Glomerular endothelial cell (primary cell): ENCODE results near the gene FAM107B. TPM values are rescaled to one million over a fixed set of nuclear protein-coding genes. Genes with fewer than 3 reads are reported as not detected.
"Not testable (repeated sequence)": the region's sequence is repeated elsewhere in the genome, so short reads cannot be mapped to it uniquely, and the experiment has no call there.

ENCODE experiments used
- DNase-seq: peaks from one replicate; pipeline ENCODE4 v3.0.0-alpha.2; 2011; ENCODE audit warnings: low read depth, low spot score; ENCODE audit errors: extremely low read depth
- total RNA-seq: library from RNA; depleted of rRNA; stranded (reverse); fragments of >200 nt; gene quantifications from 2 replicates; pipeline ENCODE4 v1.2.3, GENCODE V29; 2015

Gene FAM107B
- total RNA-seq, 1 donor from 2014 or later = 81.1 TPM

GRCh38 chr10:14604181-14605142 lies 170.2 kb downstream of the FAM107B start:
- no peak for DNase-seq

GRCh38 chr10:14603534-14604102 lies 171.1 kb downstream of the FAM107B start:
- no peak for DNase-seq

GRCh38 chr10:14602807-14603533 lies 171.7 kb downstream of the FAM107B start:
- DNase-seq = no peak

- no peak for DNase-seq
Observed at GRCh38 chr10:14601872-14602725, 172.6 kb downstream of the FAM107B start.

- DNase-seq = no peak
Observed at GRCh38 chr10:14601326-14601725, 173.4 kb downstream of the FAM107B start.

- no peak for DNase-seq
Observed at GRCh38 chr10:14600065-14600464, 174.6 kb downstream of the FAM107B start.

GRCh38 chr10:14598809-14599764 lies 175.6 kb downstream of the FAM107B start:
- DNase-seq = no peak

- DNase-seq = no peak
Observed at GRCh38 chr10:14595526-14596182, 179.0 kb downstream of the FAM107B start.

GRCh38 chr10:14594878-14595525 lies 179.7 kb downstream of the FAM107B start:
- no peak for DNase-seq

- no peak for DNase-seq
Observed at GRCh38 chr10:14593806-14594205, 180.9 kb downstream of the FAM107B start.

GRCh38 chr10:14592566-14592965 lies 182.1 kb downstream of the FAM107B start:
- no peak for DNase-seq

- DNase-seq = no peak
Observed at GRCh38 chr10:14592026-14592425, 182.7 kb downstream of the FAM107B start.

- not testable (repeated sequence) for DNase-seq
Observed at GRCh38 chr10:14588938-14589294, 185.8 kb downstream of the FAM107B start.

GRCh38 chr10:14588084-14588937 lies 186.4 kb downstream of the FAM107B start:
- DNase-seq = peak; percentile 86

- DNase-seq = no peak
Observed at GRCh38 chr10:14587540-14588083, 187.1 kb downstream of the FAM107B start.

GRCh38 chr10:14586901-14587300 lies 187.8 kb downstream of the FAM107B start:
- no peak for DNase-seq
